Measurements from ENCODE around the gene AK5.

DNA sequence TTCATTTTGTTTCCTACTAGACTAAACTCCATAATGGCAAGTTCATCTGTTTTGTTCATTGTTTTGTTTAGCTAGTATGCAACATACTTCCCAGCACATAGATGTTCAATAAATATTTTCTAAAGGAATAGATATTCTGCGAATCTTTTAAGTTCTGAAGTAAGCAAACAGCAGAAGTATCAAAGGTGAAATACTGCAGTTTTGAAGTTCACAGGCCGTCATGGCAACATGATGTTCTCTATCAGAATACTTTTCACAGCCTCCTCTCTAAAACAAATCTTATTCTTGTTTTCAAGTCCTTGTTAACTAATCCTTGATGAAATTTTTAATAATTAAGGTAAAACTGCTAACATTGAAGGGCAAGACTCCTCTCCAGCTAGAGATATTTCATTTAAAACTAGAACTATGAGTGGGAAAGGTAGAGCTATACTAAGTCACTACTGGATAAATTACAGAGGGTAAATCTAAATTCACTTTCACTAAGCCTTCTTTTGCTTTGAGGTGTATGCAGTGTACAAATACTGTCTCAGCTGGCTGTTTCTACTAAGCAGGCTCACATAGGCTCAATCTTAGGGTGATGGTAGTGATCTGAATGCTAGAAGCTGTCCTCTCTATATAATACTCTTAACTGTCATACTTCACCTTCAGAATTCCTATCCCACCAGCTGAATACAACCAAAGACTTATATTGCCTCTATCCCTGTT lies 303.9 kb downstream of the AK5 start:
- TF ChIP-seq CTCF (IDR thresholded peaks at IDR 0.05) (no peak), POLR2A (IDR thresholded peaks at IDR 0.05) (no peak)
